ENCODE data around the gene PRIMA1.

PRIMA1 gene

GRCh38 chr14:93717668-93718320 lies 70.5 kb downstream of the PRIMA1 start:
- H3K79me2 ChIP-seq (ENCODE audit: insufficient read depth, low read length) = no peaks in the 10 kb centered on the region
- no peak for TF ChIP-seq EZH2 (IDR thresholded peaks at IDR 0.05; ENCODE audit: borderline replicate concordance, low read length)
- TF ChIP-seq, protein P1, sequence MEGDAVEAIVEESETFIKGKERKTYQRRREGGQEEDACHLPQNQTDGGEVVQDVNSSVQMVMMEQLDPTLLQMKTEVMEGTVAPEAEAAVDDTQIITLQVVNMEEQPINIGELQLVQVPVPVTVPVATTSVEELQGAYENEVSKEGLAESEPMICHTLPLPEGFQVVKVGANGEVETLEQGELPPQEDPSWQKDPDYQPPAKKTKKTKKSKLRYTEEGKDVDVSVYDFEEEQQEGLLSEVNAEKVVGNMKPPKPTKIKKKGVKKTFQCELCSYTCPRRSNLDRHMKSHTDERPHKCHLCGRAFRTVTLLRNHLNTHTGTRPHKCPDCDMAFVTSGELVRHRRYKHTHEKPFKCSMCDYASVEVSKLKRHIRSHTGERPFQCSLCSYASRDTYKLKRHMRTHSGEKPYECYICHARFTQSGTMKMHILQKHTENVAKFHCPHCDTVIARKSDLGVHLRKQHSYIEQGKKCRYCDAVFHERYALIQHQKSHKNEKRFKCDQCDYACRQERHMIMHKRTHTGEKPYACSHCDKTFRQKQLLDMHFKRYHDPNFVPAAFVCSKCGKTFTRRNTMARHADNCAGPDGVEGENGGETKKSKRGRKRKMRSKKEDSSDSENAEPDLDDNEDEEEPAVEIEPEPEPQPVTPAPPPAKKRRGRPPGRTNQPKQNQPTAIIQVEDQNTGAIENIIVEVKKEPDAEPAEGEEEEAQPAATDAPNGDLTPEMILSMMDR (IDR thresholded peaks at IDR 0.05; ENCODE audit: low read length) = no peak
- peaks cover 7% of the 10 kb centered on the region; the same call in 1 of the 2 replicates for H3K27me3 ChIP-seq (ENCODE audit: insufficient read depth, low read length)
- H3F3A ChIP-seq (ENCODE audit: insufficient read depth, low read length) = no peaks in the 10 kb centered on the region
- no peaks in the 10 kb centered on the region for H4K20me1 ChIP-seq (ENCODE audit: insufficient read depth, low read length)
- no peak overlapping the region for H3K4me2 ChIP-seq (ENCODE audit: low read length)
- H2AFZ ChIP-seq (ENCODE audit: low read length) = no peak overlapping the region
- H3K36me3 ChIP-seq (ENCODE audit: insufficient read depth, low read length) = no peaks in the 10 kb centered on the region
- H3K4me3 ChIP-seq (ENCODE audit: low read depth, low read length, poor library complexity, severe bottlenecking) = no peak overlapping the region
- H3K9ac ChIP-seq (ENCODE audit: low read length) = no peak overlapping the region
- no peaks in the 10 kb centered on the region for H3K4me1 ChIP-seq (ENCODE audit: insufficient read depth, low read length, severe bottlenecking)
- no peaks in the 10 kb centered on the region for H3K9me3 ChIP-seq (ENCODE audit: low read length)
- H3K27ac ChIP-seq (ENCODE audit: low read depth, low read length, poor library complexity, severe bottlenecking) = no peak overlapping the region
- H3K9me2 ChIP-seq (ENCODE audit: low read depth, low read length) = no peaks in the 10 kb centered on the region

GRCh38 chr14:93716746-93717667 lies 71.3 kb downstream of the PRIMA1 start:
- Histone ChIP-seq H3K9me3 (ENCODE audit: low read length) (no peaks in the 10 kb centered on the region), H3K79me2 (ENCODE audit: insufficient read depth, low read length) (no peaks in the 10 kb centered on the region), H3K9ac (ENCODE audit: low read length) (no peak overlapping the region), H3K4me3 (ENCODE audit: low read depth, low read length, poor library complexity, severe bottlenecking) (no peak overlapping the region), H3K27me3 (ENCODE audit: insufficient read depth, low read length) (peaks cover 7% of the 10 kb centered on the region; the same call in 1 of the 2 replicates), H3K4me1 (ENCODE audit: insufficient read depth, low read length, severe bottlenecking) (no peaks in the 10 kb centered on the region), H3F3A (ENCODE audit: insufficient read depth, low read length) (no peaks in the 10 kb centered on the region), H2AFZ (ENCODE audit: low read length) (no peak overlapping the region), H3K27ac (ENCODE audit: low read depth, low read length, poor library complexity, severe bottlenecking) (no peak overlapping the region), H3K36me3 (ENCODE audit: insufficient read depth, low read length) (no peaks in the 10 kb centered on the region), H3K9me2 (ENCODE audit: low read depth, low read length) (no peaks in the 10 kb centered on the region), H4K20me1 (ENCODE audit: insufficient read depth, low read length) (no peaks in the 10 kb centered on the region), H3K4me2 (ENCODE audit: low read length) (no peak overlapping the region)
- TF ChIP-seq EZH2 (IDR thresholded peaks at IDR 0.05; ENCODE audit: borderline replicate concordance, low read length) = no peak
- TF ChIP-seq, protein P1 (IDR thresholded peaks at IDR 0.05; ENCODE audit: low read length) = no peak

DNA sequence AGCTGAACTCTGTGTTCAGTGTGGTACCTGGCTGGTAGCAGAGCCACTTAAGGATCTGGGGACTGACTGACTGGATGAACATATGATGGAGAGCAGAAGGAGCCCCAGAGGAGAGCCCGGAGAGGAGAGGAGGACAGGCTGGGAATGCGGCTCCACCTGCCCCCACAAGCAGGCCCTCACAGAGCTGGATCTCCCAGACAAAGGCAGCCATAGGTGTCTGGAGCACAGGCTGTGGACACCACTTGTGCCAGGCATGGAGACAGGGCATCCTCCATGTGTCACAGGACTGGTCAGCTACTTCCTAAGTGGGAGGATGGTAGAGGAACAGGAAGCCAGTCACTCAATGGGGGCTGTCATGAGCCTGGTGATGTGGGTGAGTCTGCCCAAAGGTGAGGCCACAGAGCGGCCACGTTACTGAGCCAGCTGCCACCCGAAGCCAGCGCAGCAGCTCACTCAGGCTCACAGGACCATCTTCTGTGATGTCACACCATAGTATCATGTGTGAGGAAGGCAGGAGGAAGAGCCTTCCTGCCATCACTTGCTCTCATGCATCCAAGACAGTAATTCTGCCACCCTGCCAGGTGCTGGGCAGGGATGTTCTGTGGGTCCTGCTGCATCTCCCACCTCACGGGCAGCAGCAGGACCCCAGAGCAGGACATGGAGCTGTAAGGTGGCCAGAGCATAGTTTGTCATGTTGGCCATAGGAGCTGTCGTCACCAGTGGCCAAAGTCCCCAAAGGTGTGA lies 72.1 kb downstream of the PRIMA1 start:
- Histone ChIP-seq H3K9me3 (ENCODE audit: low read length) (no peaks in the 10 kb centered on the region), H3K4me2 (ENCODE audit: low read length) (no peak overlapping the region), H3K27me3 (ENCODE audit: insufficient read depth, low read length) (peaks cover 7% of the 10 kb centered on the region; the same call in 1 of the 2 replicates), H3K4me3 (ENCODE audit: low read depth, low read length, poor library complexity, severe bottlenecking) (no peak overlapping the region), H3K4me1 (ENCODE audit: insufficient read depth, low read length, severe bottlenecking) (no peaks in the 10 kb centered on the region), H3K36me3 (ENCODE audit: insufficient read depth, low read length) (no peaks in the 10 kb centered on the region), H3K9me2 (ENCODE audit: low read depth, low read length) (no peaks in the 10 kb centered on the region), H4K20me1 (ENCODE audit: insufficient read depth, low read length) (no peaks in the 10 kb centered on the region), H3K27ac (ENCODE audit: low read depth, low read length, poor library complexity, severe bottlenecking) (no peak overlapping the region), H3K9ac (ENCODE audit: low read length) (no peak overlapping the region), H3K79me2 (ENCODE audit: insufficient read depth, low read length) (no peaks in the 10 kb centered on the region), H2AFZ (ENCODE audit: low read length) (no peak overlapping the region), H3F3A (ENCODE audit: insufficient read depth, low read length) (no peaks in the 10 kb centered on the region)
- TF ChIP-seq, protein P1 (IDR thresholded peaks at IDR 0.05; ENCODE audit: low read length) = no peak
- TF ChIP-seq EZH2 (IDR thresholded peaks at IDR 0.05; ENCODE audit: borderline replicate concordance, low read length) = no peak
